ENCODE results near the gene REG3G. TPM values are rescaled to one million over a fixed set of nuclear protein-coding genes. Genes with fewer than 3 reads are reported as not detected.

The REG3G gene
- polyA plus RNA-seq, 1 donor (not counting 4 experiments of a cell fraction or from before 2014, with no cell fraction given): not detected

- dilution Hi-C loops (cut with MboI; ENCODE audit: extremely low pct_ligation_motif_present, low sequenced_read_pairs): no loop called here
- Histone ChIP-seq H4K20me1 (ENCODE audit: control insufficient read depth, extremely low read depth, insufficient read depth, low read length) (no peaks in the 10 kb centered on the region), H3K9me1 (ENCODE audit: control insufficient read depth, extremely low read depth, insufficient read depth, low read length) (no peaks in the 10 kb centered on the region), H2AFZ (ENCODE audit: control insufficient read depth, low read length) (no peak overlapping the region), H3K4me2 (ENCODE audit: control insufficient read depth, extremely low read depth, insufficient read depth, low read depth, low read length) (no peak overlapping the region), H3K79me2 (ENCODE audit: control insufficient read depth, insufficient read depth, low read length) (no peaks in the 10 kb centered on the region), H3K9me3 (ENCODE audit: control insufficient read depth, low read depth, low read length) (peaks cover 2% of the 10 kb centered on the region), H3K4me3 (ENCODE audit: control insufficient read depth in 2 of 3, extremely low read depth in 1 of 3, insufficient read depth in 2 of 3, low read depth in 1 of 3, low read length in 3 of 3) (no peak overlapping the region), H3K27me3 (ENCODE audit: control insufficient read depth, extremely low read depth, insufficient read depth, low read length) (no peaks in the 10 kb centered on the region), H3K4me1 (ENCODE audit: control insufficient read depth, extremely low read depth, insufficient read depth, low read length) (no peaks in the 10 kb centered on the region), H3K27ac (ENCODE audit: control insufficient read depth, insufficient read depth, low read length) (no peak overlapping the region), H3K9ac (ENCODE audit: control insufficient read depth, extremely low read depth, insufficient read depth, low read length) (no peak overlapping the region), H3K36me3 (ENCODE audit: control insufficient read depth in 2 of 2, extremely low read depth in 1 of 2, insufficient read depth in 2 of 2, low read length in 2 of 2) (no peaks in the 10 kb centered on the region)
- DNase-seq (ENCODE audit: low read depth, low spot score): no peak
- FAIRE-seq: no peak
- TF ChIP-seq CTCF (optimal IDR thresholded peaks at IDR 0.05 in 1 of 3, IDR thresholded peaks at IDR 0.05 in 1 of 3, conservative IDR thresholded peaks at IDR 0.05 in 1 of 3; ENCODE audit: extremely low read depth in 1 of 3, insufficient read depth in 2 of 3, low read length in 3 of 3) (no peak), EZH2 (IDR thresholded peaks at IDR 0.05; ENCODE audit: low read length) (no peak)
Measured at GRCh38 chr2:79001285-79001684, 24.2 kb upstream of the REG3G start.

GRCh38 chr2:79004680-79005079, 20.8 kb upstream of the REG3G start:
- no peak for TF ChIP-seq EZH2 (IDR thresholded peaks at IDR 0.05; ENCODE audit: low read length)
- no peak for TF ChIP-seq CTCF (optimal IDR thresholded peaks at IDR 0.05 in 1 of 3, IDR thresholded peaks at IDR 0.05 in 1 of 3, conservative IDR thresholded peaks at IDR 0.05 in 1 of 3; ENCODE audit: extremely low read depth in 1 of 3, insufficient read depth in 2 of 3, low read length in 3 of 3)
- Histone ChIP-seq H3K27me3 (ENCODE audit: control insufficient read depth, extremely low read depth, insufficient read depth, low read length) (no peaks in the 10 kb centered on the region), H3K9ac (ENCODE audit: control insufficient read depth, extremely low read depth, insufficient read depth, low read length) (no peak overlapping the region), H3K36me3 (ENCODE audit: control insufficient read depth in 2 of 2, extremely low read depth in 1 of 2, insufficient read depth in 2 of 2, low read length in 2 of 2) (no peaks in the 10 kb centered on the region), H3K27ac (ENCODE audit: control insufficient read depth, insufficient read depth, low read length) (no peak overlapping the region), H2AFZ (ENCODE audit: control insufficient read depth, low read length) (no peak overlapping the region), H4K20me1 (ENCODE audit: control insufficient read depth, extremely low read depth, insufficient read depth, low read length) (no peaks in the 10 kb centered on the region), H3K4me1 (ENCODE audit: control insufficient read depth, extremely low read depth, insufficient read depth, low read length) (no peaks in the 10 kb centered on the region), H3K4me3 (ENCODE audit: control insufficient read depth in 2 of 3, extremely low read depth in 1 of 3, insufficient read depth in 2 of 3, low read depth in 1 of 3, low read length in 3 of 3) (no peak overlapping the region), H3K79me2 (ENCODE audit: control insufficient read depth, insufficient read depth, low read length) (no peaks in the 10 kb centered on the region), H3K9me3 (ENCODE audit: control insufficient read depth, low read depth, low read length) (peaks cover 2% of the 10 kb centered on the region), H3K9me1 (ENCODE audit: control insufficient read depth, extremely low read depth, insufficient read depth, low read length) (no peaks in the 10 kb centered on the region), H3K4me2 (ENCODE audit: control insufficient read depth, extremely low read depth, insufficient read depth, low read depth, low read length) (no peak overlapping the region)
- dilution Hi-C loops (cut with MboI; ENCODE audit: extremely low pct_ligation_motif_present, low sequenced_read_pairs): no loop called here
- no peak for FAIRE-seq
- no peak for DNase-seq (ENCODE audit: low read depth, low spot score)
